Inferior parietal cortex (tissue), 1 donor: ENCODE measurements around the gene AGBL4.
"Not testable (repeated sequence)": the region's sequence is repeated elsewhere in the genome, so short reads cannot be mapped to it uniquely, and the experiment has no call there.

Experiments used
- DNase-seq: peaks from one replicate; pipeline ENCODE4 v3.0.0-alpha.2; 2016; ENCODE audit errors: extremely low spot score

Gene AGBL4

GRCh38 chr1:48547561-48548220, 1476.1 kb downstream of the AGBL4 start:
- DNase-seq, result no peak

GRCh38 chr1:48543854-48544253, 1479.9 kb downstream of the AGBL4 start:
- no peak for DNase-seq

- no peak for DNase-seq
These were observed 1483.2 kb downstream of the AGBL4 start for GRCh38 chr1:48540587-48540986.

- no peak for DNase-seq
These were observed 1487.3 kb downstream of the AGBL4 start for GRCh38 chr1:48536477-48536876.

GRCh38 chr1:48532976-48533375, 1490.8 kb downstream of the AGBL4 start:
- no peak for DNase-seq

- peak; percentile 56 for DNase-seq
These were observed 1492.9 kb downstream of the AGBL4 start for GRCh38 chr1:48530727-48531351.

GRCh38 chr1:48527051-48527450, 1496.7 kb downstream of the AGBL4 start:
- no peak for DNase-seq

GRCh38 chr1:48526008-48526710, 1497.6 kb downstream of the AGBL4 start:
- peak; percentile 70 for DNase-seq

GRCh38 chr1:48524892-48525467, 1498.8 kb downstream of the AGBL4 start:
- peak; percentile 39 for DNase-seq

GRCh38 chr1:48523558-48523957, 1500.2 kb downstream of the AGBL4 start:
- no peak for DNase-seq

- DNase-seq, result not testable (repeated sequence)
These were observed 1503.9 kb downstream of the AGBL4 start for GRCh38 chr1:48519896-48520295.

GRCh38 chr1:48506870-48507269, 1516.9 kb downstream of the AGBL4 start:
- DNase-seq, result no peak

- no peak for DNase-seq
These were observed 1523.0 kb downstream of the AGBL4 start for GRCh38 chr1:48500541-48501450.

- no peak for DNase-seq
These were observed 1524.5 kb downstream of the AGBL4 start for GRCh38 chr1:48499211-48499735.

- peak; percentile 91 for DNase-seq
These were observed 1525.5 kb downstream of the AGBL4 start for GRCh38 chr1:48498096-48498791.

- DNase-seq, result no peak
These were observed 1527.8 kb downstream of the AGBL4 start for GRCh38 chr1:48495911-48496310.

- DNase-seq, result peak; percentile 18
These were observed 1528.6 kb downstream of the AGBL4 start for GRCh38 chr1:48495166-48495565.

GRCh38 chr1:48493970-48494769, 1529.6 kb downstream of the AGBL4 start:
- peak; percentile 81 for DNase-seq

GRCh38 chr1:48493041-48493440, 1530.7 kb downstream of the AGBL4 start:
- peak; percentile 5 for DNase-seq

- no peak for DNase-seq
These were observed 1531.4 kb downstream of the AGBL4 start for GRCh38 chr1:48492392-48492791.
